Measurements from ENCODE around the gene ERC1. TPM values are rescaled to one million over a fixed set of nuclear protein-coding genes. Genes with fewer than 3 reads are reported as not detected.

ERC1 gene
- total RNA-seq, 4 donors from 2014 or later = 50.0 to 88.1 (median 59.7) TPM

- 64% methylated on average over 5 of the region's 5 CpGs for WGBS
- no peak for DNase-seq (ENCODE audit: extremely low spot score)
- Histone ChIP-seq H3K27ac (replicated peaks in 1 of 4) (peak overlapping the region in 1 of 4 donors; percentile 10), H3K27me3 (no peaks in the 10 kb centered on the region), H3K9me3 (no peaks in the 10 kb centered on the region), H3K4me3 (no peak overlapping the region), H3K4me1 (peaks cover 8 to 21% (median 15%) of the 10 kb centered on the region in 4 donors), H3K36me3 (no peaks in the 10 kb centered on the region)
- no peak for TF ChIP-seq POLR2AphosphoS5 (IDR thresholded peaks at IDR 0.05)
- no peak for TF ChIP-seq POLR2A (IDR thresholded peaks at IDR 0.05; ENCODE audit: low read depth)
- TF ChIP-seq EP300 (IDR thresholded peaks at IDR 0.05) = no peak
- TF ChIP-seq CTCF (IDR thresholded peaks at IDR 0.05) = no peak
- intact Hi-C loops (cut with DNase I) = no loop called here
These were observed 86.2 kb downstream of the ERC1 start for GRCh38 chr12:1077036-1077803.

- Histone ChIP-seq H3K9me3 (no peaks in the 10 kb centered on the region), H3K4me3 (no peak overlapping the region), H3K36me3 (no peaks in the 10 kb centered on the region), H3K4me1 (peaks cover 8 to 21% (median 17%) of the 10 kb centered on the region in 4 donors), H3K27ac (replicated peaks in 1 of 4) (peak overlapping the region in 1 of 4 donors; percentile 10), H3K27me3 (no peaks in the 10 kb centered on the region)
- TF ChIP-seq POLR2AphosphoS5 (IDR thresholded peaks at IDR 0.05) = no peak
- TF ChIP-seq CTCF (IDR thresholded peaks at IDR 0.05) = no peak
- no peak for TF ChIP-seq POLR2A (IDR thresholded peaks at IDR 0.05; ENCODE audit: low read depth)
- TF ChIP-seq EP300 (IDR thresholded peaks at IDR 0.05) = no peak
- DNase-seq (ENCODE audit: extremely low spot score) = no peak
- 84% methylated on average over 3 of the region's 3 CpGs for WGBS
- intact Hi-C loops (cut with DNase I) = no loop called here
These were observed 87.0 kb downstream of the ERC1 start for GRCh38 chr12:1078002-1078401.

- no peak for TF ChIP-seq POLR2AphosphoS5 (IDR thresholded peaks at IDR 0.05)
- no peak for TF ChIP-seq POLR2A (IDR thresholded peaks at IDR 0.05; ENCODE audit: low read depth)
- TF ChIP-seq CTCF (IDR thresholded peaks at IDR 0.05) = no peak
- no peak for TF ChIP-seq EP300 (IDR thresholded peaks at IDR 0.05)
- H3K27me3 ChIP-seq = no peaks in the 10 kb centered on the region
- H3K9me3 ChIP-seq = no peaks in the 10 kb centered on the region
- no peak overlapping the region for H3K4me3 ChIP-seq
- no peak for DNase-seq (ENCODE audit: extremely low spot score)
- WGBS = 92% methylated on average over 11 of the region's 11 CpGs
- intact Hi-C loops (cut with DNase I) = no loop called here
- no peak overlapping the region for H3K27ac ChIP-seq (replicated peaks in 1 of 4)
- H3K4me1 ChIP-seq = peaks cover 20 to 35% (median 30%) of the 10 kb centered on the region in 4 donors
- no peaks in the 10 kb centered on the region for H3K36me3 ChIP-seq
These were observed 89.6 kb downstream of the ERC1 start for GRCh38 chr12:1080520-1081223.

- TF ChIP-seq EP300 (IDR thresholded peaks at IDR 0.05) = no peak
- no peak for TF ChIP-seq POLR2A (IDR thresholded peaks at IDR 0.05; ENCODE audit: low read depth)
- TF ChIP-seq CTCF (IDR thresholded peaks at IDR 0.05) = no peak
- no peak for TF ChIP-seq POLR2AphosphoS5 (IDR thresholded peaks at IDR 0.05)
- peak overlapping the region in 3 of 4 donors; percentile 5 to 20 (median 13) for H3K4me3 ChIP-seq
- H3K27ac ChIP-seq (replicated peaks in 1 of 4) = peak overlapping the region; percentile 38 to 72 (median 64)
- peaks cover 12 to 21% (median 16%) of the 10 kb centered on the region in 4 donors for H3K4me1 ChIP-seq
- no peaks in the 10 kb centered on the region for H3K36me3 ChIP-seq
- 55% methylated on average over 12 of the region's 12 CpGs for WGBS
- DNase-seq (ENCODE audit: extremely low spot score) = no peak
- H3K9me3 ChIP-seq = no peaks in the 10 kb centered on the region
- intact Hi-C loops (cut with DNase I) = no loop called here
- H3K27me3 ChIP-seq = no peaks in the 10 kb centered on the region
These were observed 92.3 kb downstream of the ERC1 start for GRCh38 chr12:1083151-1083888.

Data from esophagus muscularis mucosa (tissue), 4 donors.